GM18517 (cell line): ENCODE results near the gene EIF1.
A peak's percentile ranks its signal among the peaks of the same experiment; 100 is the strongest.
"Not testable (repeated sequence)": the region's sequence is repeated elsewhere in the genome, so short reads cannot be mapped to it uniquely, and the experiment has no call there.

ENCODE experiments used
- ATAC-seq: cut with Tn5 transposase; IDR thresholded peaks from one replicate; pipeline ENCODE4 v1.9.1; 2021; ENCODE audit warnings: mild to moderate bottlenecking, moderate library complexity; ENCODE audit not compliant: unreplicated experiment

EIF1 gene

GRCh38 chr17:41655611-41656111 is 33.0 kb upstream of the EIF1 start:
- ATAC-seq = no peak

GRCh38 chr17:41656249-41657023 is 32.2 kb upstream of the EIF1 start:
- ATAC-seq = no peak

GRCh38 chr17:41657176-41657754 is 31.4 kb upstream of the EIF1 start:
- ATAC-seq = no peak

GRCh38 chr17:41657936-41658335 is 30.7 kb upstream of the EIF1 start:
- ATAC-seq = no peak

GRCh38 chr17:41658846-41659245 is 29.8 kb upstream of the EIF1 start:
- ATAC-seq = no peak

GRCh38 chr17:41659427-41660212 is 29.1 kb upstream of the EIF1 start:
- no peak for ATAC-seq

GRCh38 chr17:41660221-41660711 is 28.4 kb upstream of the EIF1 start:
- no peak for ATAC-seq

- ATAC-seq = no peak
These were observed 25.1 kb upstream of the EIF1 start for GRCh38 chr17:41663451-41664171.

- no peak for ATAC-seq
These were observed 24.6 kb upstream of the EIF1 start for GRCh38 chr17:41664172-41664457.

GRCh38 chr17:41664587-41665565 is 23.8 kb upstream of the EIF1 start:
- no peak for ATAC-seq

GRCh38 chr17:41665566-41666236 is 23.0 kb upstream of the EIF1 start:
- peak; percentile 58 for ATAC-seq

- ATAC-seq = peak; percentile 47
These were observed 22.4 kb upstream of the EIF1 start for GRCh38 chr17:41666237-41666641.

- ATAC-seq = peak; percentile 48
These were observed 21.9 kb upstream of the EIF1 start for GRCh38 chr17:41666708-41667279.

- no peak for ATAC-seq
These were observed 21.2 kb upstream of the EIF1 start for GRCh38 chr17:41667280-41668041.

GRCh38 chr17:41672153-41672552 is 16.5 kb upstream of the EIF1 start:
- no peak for ATAC-seq

- not testable (repeated sequence) for ATAC-seq
These were observed 13.3 kb upstream of the EIF1 start for GRCh38 chr17:41675157-41676057.

- no peak for ATAC-seq
These were observed 12.6 kb upstream of the EIF1 start for GRCh38 chr17:41676058-41676419.
